ENCODE measurements around the gene ADGRF3.
A peak's percentile ranks its signal among the peaks of the same experiment; 100 is the strongest.

The ADGRF3 gene

DNA sequence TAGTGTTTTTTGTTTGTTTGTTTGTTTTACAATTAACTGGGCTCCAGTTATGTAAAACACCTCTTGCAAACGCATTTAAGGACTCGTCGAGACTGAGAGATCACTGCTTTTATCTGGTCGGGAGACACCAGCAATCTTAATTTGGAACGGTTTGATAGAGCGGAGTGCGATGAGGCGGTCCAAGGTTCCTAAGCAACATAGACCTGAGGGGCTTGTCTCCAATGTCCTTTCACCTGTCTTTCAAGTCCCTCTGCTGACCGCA lies 1.4 kb downstream of the ADGRF3 start:
- Histone ChIP-seq H3K4me1 (peaks cover 7% of the 10 kb centered on the region), H3K9ac (peak overlapping the region; percentile 21), H2AFZ (peak overlapping the region; percentile 93), H3K36me3 (ENCODE audit: control insufficient read depth, insufficient read depth, low read length) (no peaks in the 10 kb centered on the region), H3K4me3 (ENCODE audit: low read depth, low read length) (peak overlapping the region; percentile 76), H3K27me3 (ENCODE audit: control insufficient read depth, insufficient read depth, low read length) (no peaks in the 10 kb centered on the region), H3K4me2 (ENCODE audit: low read length) (peak overlapping the region; percentile 64), H3K27ac (peak overlapping the region; percentile 90), H3K9me3 (ENCODE audit: control insufficient read depth, low read length) (no peaks in the 10 kb centered on the region), H3K79me2 (peaks cover 19% of the 10 kb centered on the region)
- TF ChIP-seq CTCF (IDR thresholded peaks at IDR 0.05): no peak

DNA sequence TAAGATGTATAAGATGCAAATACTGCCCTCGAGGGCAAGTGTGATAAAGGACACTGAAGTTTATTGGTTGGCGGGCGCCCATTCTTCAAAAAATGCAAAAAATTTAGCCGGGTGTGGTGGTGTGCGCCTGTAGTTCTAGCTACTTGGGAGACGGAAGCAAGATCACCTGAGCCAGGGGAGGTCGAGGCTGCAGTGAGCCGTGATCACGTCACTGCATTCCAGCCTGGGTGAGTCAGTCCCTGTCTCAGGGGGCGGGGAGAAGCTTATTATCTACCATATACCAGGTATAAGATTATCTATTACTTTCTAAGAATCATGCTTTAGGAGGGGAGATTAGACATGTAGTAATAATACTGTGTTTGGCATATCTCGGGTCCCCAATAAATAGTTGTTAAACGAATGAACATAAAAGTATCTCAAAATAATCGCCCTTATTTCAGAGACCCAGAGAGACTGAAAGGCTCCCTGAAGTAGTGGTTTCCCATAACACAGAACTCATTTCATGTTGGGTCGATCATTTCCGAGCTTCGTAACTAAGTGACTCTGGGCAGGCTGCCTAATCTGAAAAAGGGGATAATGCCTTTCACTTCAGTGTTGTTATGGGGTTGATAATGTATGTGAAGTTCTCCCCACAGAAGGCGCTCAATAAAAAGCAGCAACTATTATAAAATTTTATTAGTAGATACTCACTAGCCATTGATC lies 1.9 kb downstream of the ADGRF3 start:
- Histone ChIP-seq H2AFZ (peak overlapping the region; percentile 93), H3K36me3 (ENCODE audit: control insufficient read depth, insufficient read depth, low read length) (no peaks in the 10 kb centered on the region), H3K4me3 (ENCODE audit: low read depth, low read length) (peak overlapping the region; percentile 76), H3K9me3 (ENCODE audit: control insufficient read depth, low read length) (no peaks in the 10 kb centered on the region), H3K4me1 (peaks cover 7% of the 10 kb centered on the region), H3K79me2 (peaks cover 18% of the 10 kb centered on the region), H3K4me2 (ENCODE audit: low read length) (peak overlapping the region; percentile 64), H3K27me3 (ENCODE audit: control insufficient read depth, insufficient read depth, low read length) (no peaks in the 10 kb centered on the region), H3K9ac (no peak overlapping the region), H3K27ac (peak overlapping the region; percentile 90)
- TF ChIP-seq CTCF (IDR thresholded peaks at IDR 0.05): no peak

DNA sequence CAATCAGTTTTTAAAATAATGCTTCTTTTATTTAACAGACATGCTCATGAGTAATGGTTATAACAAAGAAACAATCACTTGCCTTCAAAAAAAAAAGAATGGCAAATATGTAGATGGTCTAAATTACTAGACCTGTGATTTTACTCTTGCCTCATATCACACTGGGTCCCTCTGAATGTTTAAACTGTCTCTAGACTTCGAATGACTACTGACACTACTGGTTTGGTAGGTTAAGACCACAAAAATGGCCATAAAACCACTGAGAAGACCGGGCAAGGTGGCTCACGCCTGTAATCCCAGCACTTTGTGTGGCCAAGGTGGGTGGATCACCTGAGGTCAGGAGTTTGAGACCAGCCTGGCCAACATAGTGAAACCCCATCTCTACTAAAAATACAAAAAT lies 5.8 kb downstream of the ADGRF3 start:
- H3K36me3 ChIP-seq (ENCODE audit: control insufficient read depth, insufficient read depth, low read length): no peaks in the 10 kb centered on the region
- peaks cover 7% of the 10 kb centered on the region for H3K79me2 ChIP-seq
- no peak overlapping the region for H2AFZ ChIP-seq
- no peak overlapping the region for H3K4me2 ChIP-seq (ENCODE audit: low read length)
- H3K4me1 ChIP-seq: peaks cover 10% of the 10 kb centered on the region
- no peak for TF ChIP-seq CTCF (IDR thresholded peaks at IDR 0.05)
- no peak overlapping the region for H3K27ac ChIP-seq
- no peaks in the 10 kb centered on the region for H3K9me3 ChIP-seq (ENCODE audit: control insufficient read depth, low read length)
- no peak overlapping the region for H3K9ac ChIP-seq
- no peaks in the 10 kb centered on the region for H3K27me3 ChIP-seq (ENCODE audit: control insufficient read depth, insufficient read depth, low read length)
- H3K4me3 ChIP-seq (ENCODE audit: low read depth, low read length): no peak overlapping the region

DNA sequence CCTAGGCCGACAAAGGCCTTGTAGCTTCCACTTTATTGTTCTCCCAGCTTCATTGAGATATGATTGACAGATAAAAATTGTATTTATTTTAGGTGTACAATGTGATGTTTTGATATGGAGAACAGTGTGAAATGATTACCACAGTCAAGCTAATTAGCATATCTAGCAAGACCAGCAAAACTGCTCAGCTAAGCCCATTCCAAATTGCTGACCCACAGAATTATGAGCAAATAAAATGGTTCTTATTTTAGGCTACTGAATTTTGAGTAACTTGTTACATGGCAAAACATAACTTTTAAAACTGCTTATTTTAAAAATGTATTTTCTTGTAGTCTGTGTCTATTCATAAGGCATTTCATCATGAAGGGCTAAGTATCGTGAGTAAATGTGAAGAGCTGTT lies 9.3 kb downstream of the ADGRF3 start:
- no peak overlapping the region for H3K9ac ChIP-seq
- H3K27me3 ChIP-seq (ENCODE audit: control insufficient read depth, insufficient read depth, low read length): no peaks in the 10 kb centered on the region
- H2AFZ ChIP-seq: peak overlapping the region; percentile 36
- H3K4me2 ChIP-seq (ENCODE audit: low read length): peak overlapping the region; percentile 0
- H3K79me2 ChIP-seq: no peaks in the 10 kb centered on the region
- H3K9me3 ChIP-seq (ENCODE audit: control insufficient read depth, low read length): no peaks in the 10 kb centered on the region
- no peaks in the 10 kb centered on the region for H3K36me3 ChIP-seq (ENCODE audit: control insufficient read depth, insufficient read depth, low read length)
- H3K4me3 ChIP-seq (ENCODE audit: low read depth, low read length): no peak overlapping the region
- H3K4me1 ChIP-seq: peaks cover 4% of the 10 kb centered on the region
- no peak overlapping the region for H3K27ac ChIP-seq
- no peak for TF ChIP-seq CTCF (IDR thresholded peaks at IDR 0.05)

GRCh38 chr2:26336719-26337118 lies 9.9 kb downstream of the ADGRF3 start:
- TF ChIP-seq CTCF (IDR thresholded peaks at IDR 0.05): no peak
- Histone ChIP-seq H3K4me2 (ENCODE audit: low read length) (no peak overlapping the region), H3K27ac (no peak overlapping the region), H3K4me3 (ENCODE audit: low read depth, low read length) (no peak overlapping the region), H3K9me3 (ENCODE audit: control insufficient read depth, low read length) (no peaks in the 10 kb centered on the region), H3K4me1 (peaks cover 4% of the 10 kb centered on the region), H3K9ac (no peak overlapping the region), H3K36me3 (ENCODE audit: control insufficient read depth, insufficient read depth, low read length) (no peaks in the 10 kb centered on the region), H3K79me2 (no peaks in the 10 kb centered on the region), H3K27me3 (ENCODE audit: control insufficient read depth, insufficient read depth, low read length) (no peaks in the 10 kb centered on the region), H2AFZ (peak overlapping the region; percentile 36)
